Measurements from ENCODE around the gene EML2.

The EML2 gene

GRCh38 chr19:45584332-45585157 lies 54.7 kb downstream of the EML2 start, which contains the start of gene OPA3:
Gene OPA3, minus strand, starts transcription at chr19:45584802. Its CDS starts 38 bp downstream, at chr19:45584764.
- peak; percentile 100 for DNase-seq (ENCODE audit: low read depth)

DNA sequence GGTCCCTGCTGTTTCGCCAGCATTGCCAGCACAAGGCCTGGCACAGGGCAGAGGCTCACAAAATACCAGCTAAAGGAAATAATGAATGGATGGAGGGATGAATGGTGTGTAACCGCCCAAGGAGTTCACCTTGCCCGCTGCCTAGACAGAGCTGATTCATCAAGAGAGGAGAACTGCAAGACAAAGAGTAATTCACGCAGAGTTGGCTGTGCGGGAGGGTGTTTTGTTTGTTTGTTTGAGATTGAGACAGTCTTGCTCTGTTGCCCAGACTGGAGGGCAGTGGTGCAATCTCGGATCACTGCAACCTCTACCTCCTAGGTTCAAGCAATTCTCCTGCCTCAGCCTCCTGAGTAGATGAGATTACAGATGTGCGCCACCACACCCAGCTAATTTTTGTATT lies 57.6 kb downstream of the EML2 start:
- no peak for DNase-seq (ENCODE audit: low read depth)

- no peak for DNase-seq (ENCODE audit: low read depth)
Observed at GRCh38 chr19:45578861-45579260, 60.3 kb downstream of the EML2 start.

GRCh38 chr19:45577111-45577905 lies 61.9 kb downstream of the EML2 start:
- no peak for DNase-seq (ENCODE audit: low read depth)

DNA sequence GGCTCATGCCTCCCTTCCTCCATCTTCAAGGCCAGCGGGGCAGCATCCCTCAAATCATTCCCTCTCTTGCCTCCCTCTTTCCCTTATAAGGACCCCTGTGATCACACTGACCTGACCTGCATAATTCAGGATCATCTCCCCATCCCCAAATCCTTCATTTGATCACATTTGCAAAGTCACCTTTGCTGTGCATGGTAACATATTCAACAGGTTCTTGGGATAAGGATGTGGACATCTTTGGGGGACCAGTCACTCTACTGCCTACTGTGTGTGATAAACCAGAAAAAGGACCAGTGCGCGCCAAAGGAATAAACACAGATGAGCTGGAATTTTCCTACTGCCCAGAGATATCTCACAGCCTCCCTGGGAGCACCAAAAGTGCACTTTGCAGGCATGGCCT lies 62.5 kb downstream of the EML2 start:
- DNase-seq (ENCODE audit: low read depth): no peak

DNA sequence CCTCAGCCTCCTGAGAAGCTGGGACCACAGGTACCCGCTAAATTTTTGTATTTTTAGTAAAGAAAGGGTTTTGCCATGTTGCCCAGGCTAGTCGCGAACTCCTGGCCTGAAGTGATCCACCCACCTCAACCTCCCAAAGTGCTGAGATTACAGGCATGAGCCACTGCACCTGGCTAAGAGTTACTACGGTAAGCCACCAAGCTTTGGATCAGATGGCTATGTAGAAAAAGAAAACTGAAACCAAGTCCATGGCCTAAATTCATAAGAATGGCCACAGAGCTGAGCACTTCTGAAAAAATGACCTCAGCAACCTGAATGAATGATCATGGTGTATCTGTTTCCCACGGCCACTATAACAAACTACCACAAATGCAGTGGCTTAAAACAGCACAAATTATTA lies 64.0 kb downstream of the EML2 start:
- no peak for DNase-seq (ENCODE audit: low read depth)

DNA sequence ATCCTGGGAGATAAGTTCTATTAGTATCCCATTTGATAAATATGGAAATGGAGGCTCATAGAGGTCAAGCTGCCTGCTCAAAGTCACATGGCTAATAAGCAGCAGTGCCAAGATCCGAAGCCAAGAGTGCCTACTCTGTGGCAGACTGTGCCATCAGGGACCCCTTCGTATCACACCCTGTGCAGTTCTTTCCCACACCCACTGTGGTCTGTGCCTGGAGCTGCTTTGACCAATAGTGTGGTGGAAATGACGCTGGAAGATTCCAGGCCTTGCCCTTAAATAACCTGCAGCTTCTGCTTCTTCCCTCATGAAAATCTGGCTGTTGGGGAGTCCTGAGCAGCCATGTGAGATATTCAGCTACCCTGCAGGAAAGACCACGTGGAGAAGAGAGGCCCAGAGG lies 64.7 kb downstream of the EML2 start:
- DNase-seq (ENCODE audit: low read depth): no peak

DNA sequence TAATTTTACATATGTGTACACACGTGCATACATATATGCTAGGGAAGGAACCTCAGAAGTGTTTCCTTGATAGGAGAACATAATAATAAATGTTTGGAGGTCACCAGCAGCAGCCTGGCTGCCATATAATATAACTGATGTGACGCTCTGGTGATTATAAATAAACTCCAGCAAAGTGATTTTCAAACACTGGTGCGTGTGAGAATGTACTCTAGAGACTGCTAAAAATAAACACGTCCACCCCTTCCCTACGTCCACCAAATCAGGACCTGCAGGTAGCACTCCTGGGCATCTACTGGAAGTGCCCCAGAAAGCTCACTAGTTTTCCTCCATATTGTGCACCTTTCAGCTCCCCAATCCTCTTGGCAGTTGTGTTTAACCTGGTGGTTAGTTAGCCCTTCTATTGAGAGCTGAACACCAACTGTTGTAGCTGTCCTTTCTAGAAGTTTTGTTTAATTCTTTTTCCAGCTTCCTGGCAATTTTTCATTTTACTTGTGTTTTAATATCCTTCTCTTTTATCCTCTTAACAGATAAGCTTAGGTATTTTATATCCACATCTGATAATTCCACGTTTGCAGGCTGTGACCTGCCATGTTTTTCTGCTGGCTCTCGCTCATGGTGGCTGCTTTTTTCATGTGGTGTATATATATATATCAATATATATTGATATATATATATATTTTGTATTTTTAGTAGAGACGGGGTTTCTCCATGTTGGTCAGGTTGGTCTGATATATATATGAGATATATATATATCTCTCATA lies 67.6 kb downstream of the EML2 start:
- DNase-seq (ENCODE audit: low read depth): no peak

- DNase-seq (ENCODE audit: low read depth): peak; percentile 19
Observed at GRCh38 chr19:45569619-45570421, 69.4 kb downstream of the EML2 start.

- DNase-seq (ENCODE audit: low read depth): no peak
Observed at GRCh38 chr19:45568732-45569131, 70.5 kb downstream of the EML2 start.

- DNase-seq (ENCODE audit: low read depth): no peak
Observed at GRCh38 chr19:45567609-45568008, 71.6 kb downstream of the EML2 start.

DNA sequence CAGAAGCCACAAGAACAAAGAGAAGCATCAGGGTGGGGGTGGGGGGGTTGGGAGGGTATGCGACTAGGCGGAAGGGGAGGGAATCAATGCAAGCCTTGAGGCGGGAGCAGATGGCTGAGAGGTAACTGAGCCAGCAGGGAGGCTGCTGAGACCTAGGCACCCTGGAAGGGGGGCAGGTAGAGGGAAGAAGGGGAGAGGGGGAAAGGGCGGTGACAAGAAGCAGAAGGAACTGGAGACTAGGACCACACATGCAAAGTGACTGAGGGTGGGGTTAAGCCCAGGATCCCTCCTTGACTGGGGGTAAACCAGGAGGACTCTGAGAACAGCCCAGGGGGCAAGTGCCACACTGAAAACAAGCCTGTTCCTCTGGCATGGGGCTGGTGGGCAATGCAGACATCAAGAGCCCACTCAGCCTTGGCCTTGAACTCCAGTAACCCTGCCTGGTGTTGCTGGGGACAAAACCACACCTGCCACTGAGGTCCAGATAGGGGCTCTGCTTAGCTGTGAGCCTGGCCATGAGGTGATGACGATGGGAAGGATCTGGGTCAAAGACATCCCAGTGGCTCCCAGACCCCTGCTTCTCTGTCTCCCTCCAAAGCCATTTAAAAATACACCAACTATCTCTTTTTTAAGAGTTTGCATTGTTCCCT lies 74.9 kb downstream of the EML2 start:
- no peak for DNase-seq (ENCODE audit: low read depth)

GRCh38 chr19:45560686-45561085 lies 78.5 kb downstream of the EML2 start:
- no peak for DNase-seq (ENCODE audit: low read depth)

DNA sequence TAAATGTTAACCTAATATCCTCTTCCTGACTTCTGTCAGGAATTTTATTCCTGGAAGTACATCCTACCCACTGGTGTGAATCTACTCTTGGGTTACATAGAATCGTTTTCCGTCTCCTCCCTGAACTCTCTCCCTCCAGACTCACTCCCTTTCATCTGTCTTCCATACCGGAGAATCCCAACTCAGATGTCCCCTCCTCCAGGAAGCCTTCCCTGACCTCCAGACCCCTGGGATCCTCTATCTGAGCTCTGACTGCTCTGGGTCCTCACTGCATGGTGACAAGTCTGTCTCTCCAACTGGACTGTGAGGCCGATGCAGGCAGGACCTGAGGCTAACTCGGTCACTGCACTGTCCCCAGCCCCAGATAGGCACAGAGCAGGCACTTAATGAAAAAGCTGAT lies 79.2 kb downstream of the EML2 start:
- DNase-seq (ENCODE audit: low read depth): no peak

All from stimulated activated CD4-positive, alpha-beta T cell treated with anti-CD3 and anti-CD28 coated beads, Interleukin-2, amount 100 ng/mL, for 4 hours (primary cell).